HFF-Myc (cell line): ENCODE measurements around the gene PRLR.
"Not testable (repeated sequence)": the region's sequence is repeated elsewhere in the genome, so short reads cannot be mapped to it uniquely, and the experiment has no call there.

Source experiments
- DNase-seq: peaks from one replicate; pipeline ENCODE4 v3.0.0-alpha.2; 2011; ENCODE audit warnings: low read depth; ENCODE audit errors: extremely low read depth
- H3K4me3 ChIP-seq: replicated peaks from 2 replicates; pipeline ENCODE4 v1.5.1; 2011; ENCODE audit warnings: low read depth, mild to moderate bottlenecking, control low read depth, low read length
- TF ChIP-seq, protein P1 (sequence below): IDR thresholded peaks from 2 replicates; pipeline ENCODE4 v1.5.1; 2012; ENCODE audit warnings: mild to moderate bottlenecking, low read depth, low read length, control low read depth; ENCODE audit errors: missing control alignments

The PRLR gene

GRCh38 chr5:35194635-35195471, 35.4 kb downstream of the PRLR start:
- DNase-seq, result no peak
- TF ChIP-seq, protein P1, sequence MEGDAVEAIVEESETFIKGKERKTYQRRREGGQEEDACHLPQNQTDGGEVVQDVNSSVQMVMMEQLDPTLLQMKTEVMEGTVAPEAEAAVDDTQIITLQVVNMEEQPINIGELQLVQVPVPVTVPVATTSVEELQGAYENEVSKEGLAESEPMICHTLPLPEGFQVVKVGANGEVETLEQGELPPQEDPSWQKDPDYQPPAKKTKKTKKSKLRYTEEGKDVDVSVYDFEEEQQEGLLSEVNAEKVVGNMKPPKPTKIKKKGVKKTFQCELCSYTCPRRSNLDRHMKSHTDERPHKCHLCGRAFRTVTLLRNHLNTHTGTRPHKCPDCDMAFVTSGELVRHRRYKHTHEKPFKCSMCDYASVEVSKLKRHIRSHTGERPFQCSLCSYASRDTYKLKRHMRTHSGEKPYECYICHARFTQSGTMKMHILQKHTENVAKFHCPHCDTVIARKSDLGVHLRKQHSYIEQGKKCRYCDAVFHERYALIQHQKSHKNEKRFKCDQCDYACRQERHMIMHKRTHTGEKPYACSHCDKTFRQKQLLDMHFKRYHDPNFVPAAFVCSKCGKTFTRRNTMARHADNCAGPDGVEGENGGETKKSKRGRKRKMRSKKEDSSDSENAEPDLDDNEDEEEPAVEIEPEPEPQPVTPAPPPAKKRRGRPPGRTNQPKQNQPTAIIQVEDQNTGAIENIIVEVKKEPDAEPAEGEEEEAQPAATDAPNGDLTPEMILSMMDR, result no peak
- H3K4me3 ChIP-seq, result no peak overlapping the region

- no peak for DNase-seq
- no peak overlapping the region for H3K4me3 ChIP-seq
- TF ChIP-seq, protein P1, result no peak
These were observed 37.8 kb downstream of the PRLR start for GRCh38 chr5:35192506-35192905.

- not testable (repeated sequence) for H3K4me3 ChIP-seq, DNase-seq
These were observed 40.5 kb downstream of the PRLR start for GRCh38 chr5:35189801-35190200.

GRCh38 chr5:35188031-35188457, 42.2 kb downstream of the PRLR start:
- DNase-seq, result no peak
- TF ChIP-seq, protein P1, result no peak
- H3K4me3 ChIP-seq, result no peak overlapping the region

GRCh38 chr5:35187621-35188020, 42.7 kb downstream of the PRLR start:
- not testable (repeated sequence) for H3K4me3 ChIP-seq, DNase-seq

DNA sequence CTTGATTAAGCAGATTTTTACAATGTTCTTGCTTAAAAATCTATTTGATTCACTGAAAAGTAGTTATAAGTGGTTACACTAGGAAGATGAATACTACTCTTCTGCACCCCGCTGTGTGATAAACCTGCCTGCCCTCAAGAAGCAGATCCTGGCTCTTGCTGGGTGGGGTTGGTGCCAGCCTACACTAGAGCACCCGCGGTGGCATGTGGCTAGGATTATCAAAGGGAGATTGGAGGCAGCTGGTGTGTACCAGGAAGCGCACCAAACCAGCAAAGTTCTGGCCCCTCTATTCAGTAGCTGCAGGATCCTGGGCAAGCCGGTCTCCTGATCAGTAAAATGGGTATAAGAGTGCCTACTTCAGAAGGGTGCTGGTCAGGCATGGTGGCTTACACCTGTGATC, 43.5 kb downstream of the PRLR start:
- no peak for DNase-seq
- H3K4me3 ChIP-seq, result no peak overlapping the region
- TF ChIP-seq, protein P1, result no peak

GRCh38 chr5:35185518-35185917, 44.8 kb downstream of the PRLR start:
- no peak overlapping the region for H3K4me3 ChIP-seq
- no peak for DNase-seq
- TF ChIP-seq, protein P1, result no peak

GRCh38 chr5:35183556-35183955, 46.7 kb downstream of the PRLR start:
- TF ChIP-seq, protein P1, result no peak
- no peak for DNase-seq
- no peak overlapping the region for H3K4me3 ChIP-seq
